Measurements from ENCODE around the gene OMP.

DNA sequence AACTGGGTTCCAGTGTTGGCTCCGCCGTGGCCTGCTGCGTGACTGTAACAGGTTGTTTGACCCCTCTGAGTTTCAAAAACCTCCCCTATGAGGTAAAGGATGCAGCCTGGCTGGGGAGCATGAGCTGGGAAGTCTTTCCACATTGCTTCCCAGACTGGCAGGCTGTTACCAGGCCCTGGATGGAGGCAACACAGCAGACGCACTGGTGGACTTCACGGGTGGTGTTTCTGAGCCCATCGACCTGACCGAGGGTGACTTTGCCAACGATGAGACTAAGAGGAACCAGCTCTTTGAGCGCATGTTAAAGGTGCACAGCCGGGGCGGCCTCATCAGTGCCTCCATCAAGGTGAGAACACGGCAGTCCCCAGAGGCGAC lies 11.4 kb downstream of the OMP start:
- TF ChIP-seq FOXM1 (IDR thresholded peaks at IDR 0.05; ENCODE audit: borderline replicate concordance, low read depth) (no peak), MAX (IDR thresholded peaks at IDR 0.05) (no peak)

Measured in Ishikawa (cell line).